Thyroid gland (tissue), 4 donors: ENCODE results near the gene FNBP1.

Experiments used
- CTCF ChIP-seq, 6 experiments: fragments of 200-600 bp in 3 of 6; fragments of 450-650 bp in 3 of 6; sonication (generic) in 3 of 6; IDR thresholded peaks; one replicate each; pipeline ENCODE4 v1.5.1; 2016 to 2019; ENCODE audit warnings: antibody characterized with exemption in 6 of 6, mild to moderate bottlenecking in 2 of 6, inconsistent platforms in 1 of 6, moderate library complexity in 1 of 6
- POLR2A ChIP-seq, 2 donors: fragments of 450-650 bp; IDR thresholded peaks; one replicate each; pipeline ENCODE4 v1.6.1; 2017; ENCODE audit warnings: antibody characterized with exemption in 2 of 2, mild to moderate bottlenecking in 2 of 2, moderate library complexity in 1 of 2

- TF ChIP-seq CTCF (IDR thresholded peaks at IDR 0.05) = no peak
- TF ChIP-seq POLR2A (IDR thresholded peaks at IDR 0.05) = no peak
These were observed 124.6 kb downstream of the FNBP1 start for GRCh38 chr9:129918296-129918950.
